Natural killer cell (primary cell): ENCODE results near the gene L1TD1. TPM values are rescaled to one million over a fixed set of nuclear protein-coding genes. Genes with fewer than 3 reads are reported as not detected.

Experiments
- ATAC-seq, 3 donors: fragments of 150-1000 bp in 2 of 3; fragments of 200-7000 bp in 1 of 3; cut with Tn5 transposase; 1 replicate in 1 of 3; 2 replicates in 2 of 3; pipeline ENCODE4 v1.10.0; 2021; ENCODE audit warnings: mild to moderate bottlenecking in 2 of 3, moderate library complexity in 2 of 3
- DNase-seq, 2 donors: peaks; one replicate each; pipeline versions ENCODE4 v3.0.0 to v3.0.0-alpha.2; 2013 to 2021; ENCODE audit warnings: mixed read lengths in 1 of 2
- H3K27ac ChIP-seq: one replicate; pipeline ENCODE4 v1.5.1; 2013; ENCODE audit warnings: mild to moderate bottlenecking, low read length
- H3K27me3 ChIP-seq: one replicate; pipeline ENCODE4 v1.6.1; 2013; ENCODE audit warnings: low read length; ENCODE audit not compliant: control insufficient read depth, insufficient read depth
- H3K36me3 ChIP-seq: one replicate; pipeline ENCODE4 v1.6.1; 2013; ENCODE audit warnings: low read length; ENCODE audit not compliant: control insufficient read depth, insufficient read depth
- H3K4me1 ChIP-seq: one replicate; pipeline ENCODE4 v1.6.1; 2013; ENCODE audit warnings: low read length; ENCODE audit not compliant: control insufficient read depth, insufficient read depth
- H3K4me3 ChIP-seq: one replicate; pipeline ENCODE4 v1.5.1; 2013; ENCODE audit warnings: low read length
- H3K9me3 ChIP-seq: one replicate; pipeline ENCODE4 v1.6.1; 2013; ENCODE audit warnings: low read length; ENCODE audit not compliant: control insufficient read depth, insufficient read depth
- H3K27ac Mint-ChIP-seq, 2 donors: one replicate each; pipeline ENCODE4 v1.8.0; 2022; ENCODE audit warnings: mild to moderate bottlenecking in 2 of 2, mixed read lengths in 2 of 2, moderate library complexity in 1 of 2
- H3K27me3 Mint-ChIP-seq, 2 donors: one replicate each; pipeline ENCODE4 v1.8.0; 2022; ENCODE audit warnings: low read depth in 2 of 2, mixed read lengths in 2 of 2
- H3K36me3 Mint-ChIP-seq: one replicate; pipeline ENCODE4 v1.8.0; 2022; ENCODE audit warnings: mixed read lengths
- H3K4me1 Mint-ChIP-seq, 2 donors: one replicate each; pipeline ENCODE4 v1.8.0; 2022; ENCODE audit warnings: mixed read lengths in 2 of 2
- H3K4me3 Mint-ChIP-seq: one replicate; pipeline ENCODE4 v1.8.0; 2022; ENCODE audit warnings: mild to moderate bottlenecking, moderate library complexity, mixed read lengths
- H3K9me3 Mint-ChIP-seq, 2 donors: one replicate each; pipeline ENCODE4 v1.8.0; 2022; ENCODE audit warnings: mixed read lengths in 2 of 2
- WGBS: methylation state at CpG from one replicate; pipeline ENCODE4 v1.1.7; 2013; ENCODE audit warnings: missing lambda C conversion rate; ENCODE audit not compliant: insufficient coverage; 5-methylcytosine and 5-hydroxymethylcytosine counted together
- intact Hi-C: fragments of 100-400 bp; cut with micrococcal nuclease; formaldehyde crosslinking; loops from one replicate; pipeline ENCODE4 v1.14.2; 2022
- total RNA-seq, 4 donors: library from RNA; stranded (reverse); fragments of 120-200 nt in 1 of 4; gene quantifications; one replicate each; pipeline versions ENCODE4 v1.2.3 to v1.2.4, GENCODE V29; 2013 to 2022
- TF ChIP-seq, protein P1 (sequence below): fragments of 200-600 bp; IDR thresholded peaks from one replicate; pipeline ENCODE4 v1.8.0; 2022; ENCODE audit warnings: antibody characterized with exemption

Gene L1TD1
- total RNA-seq, 3 donors from 2014 or later (not counting 1 experiment from before 2014, with no cell fraction given) = 0.35 TPM; not detected in 2

DNA sequence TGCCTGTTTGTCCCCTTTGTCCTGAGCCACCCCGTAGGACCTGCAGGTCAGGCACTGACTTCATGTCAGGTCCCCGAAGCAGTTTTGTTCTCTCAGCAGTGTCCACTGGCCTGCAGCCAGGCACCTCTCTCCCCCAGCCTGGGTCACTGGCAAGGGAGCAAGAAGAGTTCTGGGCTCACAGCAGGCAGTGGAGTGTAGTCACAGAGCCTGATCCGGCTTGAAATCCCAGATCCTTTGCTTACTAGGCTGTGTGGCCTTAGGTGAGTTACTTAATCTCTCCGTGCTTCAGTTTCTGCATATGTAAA is 34.2 kb downstream of the L1TD1 start:
- Mint-ChIP-seq H3K4me3 (no peak overlapping the region), H3K9me3 (no peaks in the 10 kb centered on the region), H3K27ac (no peak overlapping the region), H3K4me1 (no peaks in the 10 kb centered on the region), H3K36me3 (no peaks in the 10 kb centered on the region), H3K27me3 (peaks cover 3 to 6% of the 10 kb centered on the region in 2 donors)
- ATAC-seq = no peak
- intact Hi-C loops = no loop called here
- no peak overlapping the region for H3K27ac ChIP-seq
- no peaks in the 10 kb centered on the region for H3K4me1 ChIP-seq
- no peaks in the 10 kb centered on the region for H3K36me3 ChIP-seq
- 80% methylated on average over 4 of the region's 4 CpGs for WGBS
- H3K9me3 ChIP-seq = no peaks in the 10 kb centered on the region
- H3K4me3 ChIP-seq = no peak overlapping the region
- TF ChIP-seq, protein P1, sequence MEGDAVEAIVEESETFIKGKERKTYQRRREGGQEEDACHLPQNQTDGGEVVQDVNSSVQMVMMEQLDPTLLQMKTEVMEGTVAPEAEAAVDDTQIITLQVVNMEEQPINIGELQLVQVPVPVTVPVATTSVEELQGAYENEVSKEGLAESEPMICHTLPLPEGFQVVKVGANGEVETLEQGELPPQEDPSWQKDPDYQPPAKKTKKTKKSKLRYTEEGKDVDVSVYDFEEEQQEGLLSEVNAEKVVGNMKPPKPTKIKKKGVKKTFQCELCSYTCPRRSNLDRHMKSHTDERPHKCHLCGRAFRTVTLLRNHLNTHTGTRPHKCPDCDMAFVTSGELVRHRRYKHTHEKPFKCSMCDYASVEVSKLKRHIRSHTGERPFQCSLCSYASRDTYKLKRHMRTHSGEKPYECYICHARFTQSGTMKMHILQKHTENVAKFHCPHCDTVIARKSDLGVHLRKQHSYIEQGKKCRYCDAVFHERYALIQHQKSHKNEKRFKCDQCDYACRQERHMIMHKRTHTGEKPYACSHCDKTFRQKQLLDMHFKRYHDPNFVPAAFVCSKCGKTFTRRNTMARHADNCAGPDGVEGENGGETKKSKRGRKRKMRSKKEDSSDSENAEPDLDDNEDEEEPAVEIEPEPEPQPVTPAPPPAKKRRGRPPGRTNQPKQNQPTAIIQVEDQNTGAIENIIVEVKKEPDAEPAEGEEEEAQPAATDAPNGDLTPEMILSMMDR = no peak
- DNase-seq = no peak
- no peaks in the 10 kb centered on the region for H3K27me3 ChIP-seq

DNA sequence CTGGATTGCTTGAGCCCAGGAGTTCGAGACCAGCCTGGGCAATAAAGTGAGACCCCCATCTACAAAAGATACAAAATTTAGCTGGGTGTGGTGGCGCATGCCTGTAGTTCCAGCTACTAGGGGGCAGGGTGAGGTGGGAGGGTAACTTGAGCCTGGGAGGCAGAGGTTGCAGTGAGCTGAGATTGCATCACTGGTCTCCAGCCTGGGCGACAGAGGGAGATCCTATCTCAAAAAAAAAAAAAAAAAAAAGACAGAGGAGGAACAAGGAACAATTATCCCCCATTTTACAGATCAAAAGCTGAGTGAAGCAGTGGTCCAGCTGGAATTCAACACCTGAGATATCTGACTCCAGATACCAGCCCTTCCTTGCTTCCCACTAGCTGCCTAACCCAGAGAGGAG is 34.8 kb downstream of the L1TD1 start:
- Mint-ChIP-seq H3K27me3 (peaks cover 6% of the 10 kb centered on the region in 2 donors), H3K9me3 (no peaks in the 10 kb centered on the region), H3K36me3 (no peaks in the 10 kb centered on the region), H3K4me3 (no peak overlapping the region), H3K27ac (no peak overlapping the region), H3K4me1 (no peaks in the 10 kb centered on the region)
- TF ChIP-seq, protein P1 = no peak
- Histone ChIP-seq H3K4me1 (no peaks in the 10 kb centered on the region), H3K9me3 (no peaks in the 10 kb centered on the region), H3K36me3 (no peaks in the 10 kb centered on the region), H3K27me3 (no peaks in the 10 kb centered on the region), H3K27ac (no peak overlapping the region), H3K4me3 (no peak overlapping the region)
- intact Hi-C loops = no loop called here
- WGBS = 86% methylated on average over 1 of the region's 3 CpGs
- no peak for DNase-seq
- ATAC-seq = no peak

DNA sequence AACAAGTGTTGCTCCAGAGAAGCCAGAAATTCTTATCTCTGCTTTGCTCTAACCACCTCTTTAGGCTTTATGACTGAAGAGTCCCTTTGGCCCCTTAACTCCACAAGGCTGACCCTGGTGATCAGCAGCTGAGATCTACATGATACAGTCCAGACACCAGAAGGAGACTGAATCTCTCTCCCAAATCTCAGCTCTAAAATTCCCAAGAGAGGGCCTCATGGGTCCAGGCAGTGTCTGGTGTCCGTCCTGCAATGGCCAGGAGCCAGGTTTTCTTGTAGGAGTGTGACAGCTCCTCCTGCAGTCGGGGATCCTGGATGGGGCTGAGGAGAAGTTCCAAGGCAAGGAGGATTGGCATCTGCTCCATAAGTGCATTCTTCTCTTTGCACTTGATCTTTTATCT is 35.3 kb downstream of the L1TD1 start:
- Mint-ChIP-seq H3K27ac (no peak overlapping the region), H3K27me3 (peaks cover 6% of the 10 kb centered on the region in 2 donors), H3K4me3 (no peak overlapping the region), H3K36me3 (no peaks in the 10 kb centered on the region), H3K4me1 (no peaks in the 10 kb centered on the region), H3K9me3 (no peaks in the 10 kb centered on the region)
- ATAC-seq = no peak
- TF ChIP-seq, protein P1 = no peak
- Histone ChIP-seq H3K27me3 (no peaks in the 10 kb centered on the region), H3K4me1 (no peaks in the 10 kb centered on the region), H3K9me3 (no peaks in the 10 kb centered on the region), H3K36me3 (no peaks in the 10 kb centered on the region), H3K27ac (no peak overlapping the region), H3K4me3 (no peak overlapping the region)
- DNase-seq = no peak
- intact Hi-C loops = no loop called here
- WGBS = 80% methylated on average over 2 of the region's 2 CpGs

DNA sequence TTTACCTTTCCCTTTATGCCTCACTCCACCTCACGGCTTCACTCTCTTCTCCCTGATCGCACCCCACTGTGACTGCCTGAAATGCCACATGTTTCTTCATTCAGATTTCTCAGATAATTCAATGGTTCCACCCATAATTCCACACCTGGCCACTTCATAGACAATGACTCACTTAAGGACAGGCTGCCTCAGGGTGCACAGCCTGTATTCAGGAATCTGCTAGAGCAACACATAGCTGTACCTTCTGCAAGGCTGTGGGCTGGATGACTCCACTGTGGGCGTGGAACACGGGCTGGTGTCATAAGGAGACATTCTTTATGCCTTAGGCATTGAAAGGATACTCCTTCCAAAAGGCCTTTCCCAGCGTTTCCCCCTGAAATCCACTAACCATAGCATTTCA is 36.1 kb downstream of the L1TD1 start:
- no peaks in the 10 kb centered on the region for H3K9me3 Mint-ChIP-seq
- peaks cover 6% of the 10 kb centered on the region in 2 donors for H3K27me3 Mint-ChIP-seq
- WGBS = 84% methylated on average over 5 of the region's 5 CpGs
- H3K27ac ChIP-seq = no peak overlapping the region
- H3K9me3 ChIP-seq = no peaks in the 10 kb centered on the region
- H3K36me3 ChIP-seq = no peaks in the 10 kb centered on the region
- no peaks in the 10 kb centered on the region for H3K4me1 ChIP-seq
- no peak overlapping the region for H3K27ac Mint-ChIP-seq
- no peaks in the 10 kb centered on the region for H3K36me3 Mint-ChIP-seq
- intact Hi-C loops = no loop called here
- H3K4me3 ChIP-seq = no peak overlapping the region
- no peak for DNase-seq
- ATAC-seq = no peak
- no peak overlapping the region for H3K4me3 Mint-ChIP-seq
- H3K4me1 Mint-ChIP-seq = no peaks in the 10 kb centered on the region
- TF ChIP-seq, protein P1 = no peak
- no peaks in the 10 kb centered on the region for H3K27me3 ChIP-seq
